HG02943 (cell line): ENCODE measurements around the gene PDS5B.
"Not testable (repeated sequence)": the region's sequence is repeated elsewhere in the genome, so short reads cannot be mapped to it uniquely, and the experiment has no call there.

ENCODE experiments used
- ATAC-seq: cut with Tn5 transposase; IDR thresholded peaks from one replicate; pipeline ENCODE4 v1.9.1; 2021; ENCODE audit warnings: mild to moderate bottlenecking, low read depth, moderate library complexity; ENCODE audit not compliant: unreplicated experiment

PDS5B gene

GRCh38 chr13:32752997-32753606, 166.8 kb downstream of the PDS5B start:
- ATAC-seq: no peak

DNA sequence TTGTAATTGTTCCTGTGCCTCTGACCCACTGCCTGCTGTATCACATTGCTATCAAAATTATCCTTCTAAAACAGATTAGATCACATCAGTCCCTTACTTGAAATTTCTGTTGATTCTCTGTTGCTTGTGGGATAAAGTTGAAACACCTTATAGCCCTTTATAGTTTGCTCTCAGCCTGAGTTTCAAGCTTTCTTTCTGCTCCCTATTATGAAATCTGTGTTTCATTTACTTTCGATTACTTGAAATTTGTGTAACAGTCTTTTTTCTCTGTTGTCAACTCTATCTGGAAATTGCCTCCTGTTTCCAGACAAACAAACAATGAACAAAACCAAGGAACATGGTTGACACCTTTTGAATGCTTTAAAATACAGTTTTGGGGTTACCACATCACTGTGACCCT, 167.9 kb downstream of the PDS5B start:
- no peak for ATAC-seq

- no peak for ATAC-seq
Observed at GRCh38 chr13:32759152-32759551, 172.9 kb downstream of the PDS5B start.

DNA sequence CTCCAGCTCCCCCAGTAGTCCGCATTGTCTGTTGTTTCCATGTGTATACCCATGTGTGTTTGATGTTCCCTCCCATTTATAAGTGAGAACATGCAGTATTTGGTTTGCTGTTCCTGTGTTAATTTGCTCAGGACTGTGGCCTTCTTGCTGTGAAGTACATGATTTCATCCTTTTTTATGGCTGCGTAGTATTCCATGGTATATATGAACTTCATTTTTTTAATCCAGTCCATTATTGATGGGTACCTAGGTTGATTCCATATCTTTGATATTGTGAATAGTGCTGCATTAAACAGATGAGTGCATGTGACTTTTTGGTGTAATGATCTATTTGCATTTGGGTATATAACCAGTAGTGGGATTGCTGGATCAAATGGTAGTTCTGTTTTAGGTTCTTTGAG, 175.2 kb downstream of the PDS5B start:
- ATAC-seq: no peak

DNA sequence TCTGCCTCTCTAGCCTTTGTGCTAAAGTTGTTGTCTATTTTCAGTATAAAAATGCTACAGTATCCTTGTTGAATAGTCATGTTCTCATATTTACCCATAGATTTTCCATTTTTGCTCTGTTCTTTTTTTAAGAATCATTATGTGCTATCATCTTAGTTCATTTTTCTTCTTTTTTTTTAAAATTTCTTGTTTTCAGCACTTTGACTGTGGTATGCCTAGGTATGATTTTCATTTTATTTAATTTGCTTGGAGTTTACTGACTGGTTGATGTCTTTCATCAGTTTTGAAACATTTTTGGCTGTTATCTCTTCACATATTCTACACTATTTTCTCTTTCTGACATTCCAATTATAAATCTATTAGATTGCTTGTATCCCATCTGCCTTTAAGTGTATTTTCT, 192.9 kb downstream of the PDS5B start:
- no peak for ATAC-seq

GRCh38 chr13:32781906-32782305, 195.7 kb downstream of the PDS5B start:
- no peak for ATAC-seq

DNA sequence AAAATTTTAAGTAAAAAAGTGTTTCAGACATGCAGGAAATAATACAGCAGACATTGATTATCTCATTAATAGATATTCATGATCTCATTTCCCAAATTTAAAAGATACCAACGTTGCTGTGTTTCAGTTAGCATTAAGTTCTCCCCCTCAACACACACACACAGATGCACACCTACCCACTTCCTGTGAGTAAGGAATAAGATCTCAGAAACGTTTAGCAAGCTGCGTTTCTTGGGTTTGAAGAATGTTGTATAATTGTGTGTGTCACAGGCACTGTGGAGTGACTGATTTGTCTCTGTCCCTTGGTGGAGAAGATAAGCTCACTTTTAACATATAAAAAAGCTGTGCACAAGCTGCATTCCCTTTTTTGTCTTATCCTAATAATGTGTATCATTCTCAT, 196.8 kb downstream of the PDS5B start:
- no peak for ATAC-seq

DNA sequence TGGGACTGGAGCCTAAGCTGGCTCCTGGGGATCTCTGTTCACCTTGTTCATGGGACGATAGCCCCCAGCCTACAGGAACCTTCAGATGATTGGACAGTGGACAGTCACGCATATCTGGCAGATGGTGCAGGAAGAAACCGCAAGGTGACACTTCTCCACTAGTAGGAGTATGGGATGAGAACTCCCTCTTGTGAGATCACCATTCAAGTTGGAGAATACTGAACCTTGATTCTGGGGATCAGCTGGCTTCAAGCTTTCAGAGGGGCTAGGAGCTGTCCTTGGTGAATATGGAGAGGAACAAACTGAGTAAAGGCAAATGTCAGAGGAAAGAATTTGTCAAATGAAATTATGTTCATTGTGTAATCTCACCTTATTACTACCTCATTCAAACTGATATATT, 204.5 kb downstream of the PDS5B start:
- ATAC-seq: no peak

- peak; percentile 65 for ATAC-seq
Observed at GRCh38 chr13:32791545-32792172, 205.4 kb downstream of the PDS5B start.

DNA sequence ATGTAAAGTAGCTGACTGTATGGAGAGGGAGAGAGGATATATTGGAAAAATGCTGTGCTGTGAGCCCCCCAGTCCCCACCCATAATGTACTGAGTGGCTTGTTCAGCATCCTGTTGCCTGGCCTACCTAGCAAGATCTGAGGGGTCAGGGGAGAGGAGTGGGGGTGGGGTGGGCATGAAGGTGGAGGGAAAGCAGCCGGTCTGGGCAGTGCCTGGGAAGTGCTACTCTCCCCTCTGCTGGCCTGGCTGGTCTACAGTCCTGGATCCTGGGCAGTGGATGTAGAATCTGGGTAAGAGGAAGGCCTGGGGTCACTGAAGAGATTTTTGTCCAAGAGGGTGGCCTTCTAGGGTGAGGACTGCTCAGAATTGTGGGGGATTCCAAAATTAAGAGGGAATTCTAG, 210.5 kb downstream of the PDS5B start:
- ATAC-seq: no peak

DNA sequence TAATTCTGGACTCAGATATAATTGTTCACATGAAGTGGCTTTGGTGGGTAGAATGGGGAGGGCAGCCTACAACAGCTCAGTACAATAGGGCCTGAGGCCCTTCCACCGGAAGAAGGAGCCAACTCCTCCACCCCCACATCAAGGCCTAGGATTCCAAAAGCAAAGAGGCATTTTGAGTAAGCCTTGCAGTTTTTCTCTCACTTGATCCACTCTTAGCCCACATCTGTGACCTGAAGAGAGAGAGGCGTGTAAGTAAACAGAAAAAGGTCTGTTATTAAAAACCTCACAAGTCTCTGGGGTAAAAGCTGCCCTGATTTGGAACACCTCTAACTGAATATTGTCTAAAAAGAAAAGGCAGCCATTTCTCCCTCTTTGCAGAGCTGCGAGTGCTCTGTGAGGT, 215.9 kb downstream of the PDS5B start:
- ATAC-seq: no peak

DNA sequence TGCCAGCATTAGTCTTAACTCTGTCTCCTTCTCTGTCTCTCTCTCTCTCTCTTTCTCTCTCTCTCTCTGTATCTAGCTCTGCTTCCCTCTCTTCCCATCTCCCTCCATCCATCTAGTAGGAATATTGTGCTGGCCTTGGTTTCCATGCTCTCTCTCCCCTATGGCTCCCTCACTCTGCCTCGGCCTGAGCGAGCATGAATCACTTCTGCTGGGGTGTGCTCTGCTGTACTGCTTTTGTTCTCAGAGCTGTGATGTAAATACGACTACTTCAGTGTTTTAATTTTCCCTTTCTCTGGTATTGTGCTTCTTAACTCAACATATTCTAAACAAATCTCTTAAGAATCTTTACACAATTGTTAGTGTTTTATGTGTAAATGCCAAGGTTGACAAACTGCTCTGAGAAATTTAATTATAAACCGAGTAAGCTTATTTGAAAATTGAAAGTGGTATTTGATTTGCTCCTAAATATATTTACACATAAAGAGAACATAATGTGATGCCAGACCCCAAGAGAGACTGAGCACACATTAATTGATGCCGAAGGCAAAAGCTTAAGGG, 218.5 kb downstream of the PDS5B start:
- ATAC-seq: no peak

DNA sequence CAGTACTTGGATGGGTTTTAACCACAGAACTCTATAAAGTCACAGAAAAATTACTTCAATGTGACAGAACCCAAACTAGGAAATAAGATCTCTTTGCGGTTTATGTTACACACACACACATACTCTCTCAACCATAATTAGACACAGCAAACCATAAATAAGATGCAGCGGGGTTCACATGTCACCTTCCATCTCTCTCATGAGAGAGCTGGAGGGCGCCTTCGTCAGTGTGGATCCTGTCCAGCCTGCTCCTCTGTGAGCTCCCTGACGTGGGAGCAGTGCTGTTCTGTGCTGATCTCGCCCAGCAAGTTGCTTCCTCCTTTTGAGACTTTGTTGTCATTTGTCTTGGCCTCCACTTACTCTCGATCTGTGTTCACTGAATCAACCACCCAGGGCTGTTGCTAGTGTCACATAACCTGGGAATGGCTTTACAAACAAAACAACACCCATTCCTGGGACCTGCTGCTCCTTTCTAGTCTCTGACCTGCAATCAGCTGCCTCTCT, 225.1 kb downstream of the PDS5B start:
- ATAC-seq: no peak

DNA sequence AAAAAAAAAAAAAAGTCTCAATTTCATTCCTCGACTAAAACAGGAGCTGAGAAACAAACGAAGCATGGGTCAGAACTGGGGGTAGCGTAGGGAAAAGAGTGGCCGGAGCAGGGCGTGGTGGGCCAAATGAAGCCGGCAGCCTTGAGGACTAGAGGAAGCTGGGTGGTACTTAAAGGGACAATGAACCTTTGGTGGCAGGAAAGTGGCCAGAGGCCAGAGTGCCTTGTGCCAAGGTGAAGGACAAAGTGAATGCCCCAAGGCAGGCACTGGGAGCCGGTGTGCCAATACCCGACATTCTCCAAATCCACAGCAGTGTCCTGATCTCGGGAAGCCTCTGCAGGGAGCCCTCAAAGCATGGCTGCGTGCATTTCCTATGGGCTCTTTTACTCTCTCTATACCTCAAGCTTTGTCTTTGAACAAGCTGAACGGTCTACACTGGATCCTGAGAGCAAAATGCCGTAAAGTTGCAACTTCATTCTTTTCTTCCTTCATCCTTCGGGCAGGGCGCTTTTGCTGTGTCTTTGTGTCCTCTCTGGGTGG, 235.0 kb downstream of the PDS5B start:
- no peak for ATAC-seq

DNA sequence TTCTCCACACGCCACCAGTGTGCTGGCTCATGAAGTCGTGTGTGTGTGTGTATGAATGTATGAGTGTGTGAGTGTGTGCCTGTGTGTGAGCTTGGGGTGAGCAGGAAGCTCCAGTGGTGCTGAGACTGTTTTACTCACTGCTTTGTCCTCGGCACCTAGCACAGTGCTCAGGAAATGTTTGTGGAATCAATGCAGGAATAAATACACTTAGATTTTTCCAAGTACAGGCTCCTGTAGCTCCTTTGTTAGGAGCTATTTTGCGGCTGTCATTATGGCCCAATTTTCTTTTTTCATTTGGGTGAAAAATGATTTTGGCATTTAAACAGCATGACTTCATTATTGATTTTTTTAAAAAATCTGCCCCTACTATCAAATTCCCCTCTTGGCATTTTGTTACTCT, 236.5 kb downstream of the PDS5B start:
- ATAC-seq: no peak

- ATAC-seq: no peak
Observed at GRCh38 chr13:32823597-32823996, 237.3 kb downstream of the PDS5B start.

DNA sequence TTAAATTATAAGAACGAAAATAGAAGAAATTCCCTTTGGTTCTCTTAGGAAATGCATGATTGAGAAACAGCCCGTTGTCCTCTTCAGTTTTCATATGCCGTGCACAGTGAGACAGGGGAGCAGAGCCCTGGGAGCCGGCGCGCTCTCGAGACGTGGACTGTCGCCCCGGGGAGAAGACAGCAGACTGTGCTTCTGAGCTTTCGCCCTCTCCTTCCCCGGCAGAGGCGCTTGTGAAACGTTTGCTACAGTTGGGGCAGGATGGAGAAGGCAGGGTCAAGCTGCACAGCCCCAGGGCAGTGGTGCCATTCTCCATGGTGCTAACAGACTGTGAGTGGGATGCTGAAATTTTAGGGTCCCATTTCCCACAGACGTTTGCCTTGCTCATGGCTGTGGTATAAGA, 237.8 kb downstream of the PDS5B start:
- no peak for ATAC-seq

- ATAC-seq: no peak
Observed at GRCh38 chr13:32824675-32825074, 238.4 kb downstream of the PDS5B start.

GRCh38 chr13:32825481-32825880, 239.2 kb downstream of the PDS5B start:
- ATAC-seq: no peak

DNA sequence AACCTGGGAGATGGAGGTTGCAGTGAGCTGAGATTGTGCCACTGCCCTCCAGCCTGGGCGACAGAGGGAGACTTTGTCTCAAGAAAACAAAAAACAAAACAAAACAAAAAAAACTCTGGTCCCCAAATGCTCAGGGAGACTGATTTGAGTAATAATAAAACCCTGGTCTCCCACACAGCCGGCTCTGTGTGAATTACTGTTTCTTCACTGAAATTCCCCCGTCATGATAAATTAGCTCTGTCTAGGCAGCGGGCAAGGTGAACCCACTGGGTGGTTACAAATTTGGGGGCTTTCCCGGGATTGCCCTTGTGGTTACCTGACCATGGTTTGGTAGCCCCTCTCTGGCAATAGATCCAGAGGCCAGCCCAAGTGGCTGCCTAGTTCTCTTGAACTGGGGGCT, 240.1 kb downstream of the PDS5B start:
- not testable (repeated sequence) for ATAC-seq
